Liver (tissue), 3 donors: ENCODE data around the gene PTPRD.

ENCODE experiments used
- ATF3 ChIP-seq: IDR thresholded peaks from 2 replicates; pipeline ENCODE4 v1.6.1; 2016; ENCODE audit warnings: antibody characterized with exemption
- CTCF ChIP-seq: fragments of 150-350 bp; IDR thresholded peaks from 2 replicates; pipeline ENCODE4 v1.5.1; 2017; ENCODE audit warnings: improper control_type of control experiment, low read depth, low read length; ENCODE audit not compliant: missing input control
- YY1 ChIP-seq: IDR thresholded peaks from 2 replicates; pipeline ENCODE4 v1.6.1; 2016; ENCODE audit warnings: antibody characterized with exemption, mild to moderate bottlenecking
- donor health status: healthy.
- donor health status: healthy.

- TF ChIP-seq CTCF (no peak), ATF3 (no peak), YY1 (no peak)
Observed at GRCh38 chr9:9729082-9729481, 883.7 kb downstream of the PTPRD start.
